Astrocyte (in vitro differentiated cells and primary cell): ENCODE data around the gene PBX3. TPM values are rescaled to one million over a fixed set of nuclear protein-coding genes. Genes with fewer than 3 reads are reported as not detected.

ENCODE experiments used
- DNase-seq: peaks from one replicate; pipeline ENCODE4 v3.0.0-alpha.2; 2010; ENCODE audit warnings: low read depth
- FAIRE-seq: peaks from 2 replicates; lab custom pipeline; 2011; peaks lifted over from hg19 to GRCh38; lab: Jason Lieb, UNC
- H2AFZ ChIP-seq: 2 replicates; pipeline ENCODE4 v1.6.0; 2012; ENCODE audit warnings: low read depth, low read length, inconsistent platforms
- H3K27ac ChIP-seq: 2 replicates; pipeline ENCODE4 v1.5.1; 2011; ENCODE audit warnings: low read depth, low read length, inconsistent platforms
- H3K27me3 ChIP-seq: 2 replicates; pipeline ENCODE4 v1.6.0; 2011; ENCODE audit warnings: low read length, inconsistent platforms; ENCODE audit not compliant: insufficient read depth
- H3K36me3 ChIP-seq: 2 replicates; pipeline ENCODE4 v1.5.1; 2011; ENCODE audit warnings: low read length, inconsistent platforms; ENCODE audit not compliant: insufficient read depth
- H3K4me1 ChIP-seq: 2 replicates; pipeline ENCODE4 v1.5.1; 2011; ENCODE audit warnings: low read length, inconsistent platforms; ENCODE audit not compliant: insufficient read depth
- H3K4me2 ChIP-seq: 2 replicates; pipeline ENCODE4 v1.6.0; 2012; ENCODE audit warnings: low read length, inconsistent platforms
- H3K4me3 ChIP-seq: 2 replicates; pipeline ENCODE4 v1.5.1; 2011; ENCODE audit warnings: low read depth, mild to moderate bottlenecking, low read length, inconsistent platforms; ENCODE audit not compliant: insufficient read depth
- H3K79me2 ChIP-seq: 2 replicates; pipeline ENCODE4 v1.6.0; 2012; ENCODE audit warnings: mild to moderate bottlenecking, low read length, inconsistent platforms; ENCODE audit not compliant: insufficient read depth
- H3K9ac ChIP-seq: 2 replicates; pipeline ENCODE4 v1.6.0; 2012; ENCODE audit warnings: mild to moderate bottlenecking, low read length, inconsistent platforms
- H3K9me3 ChIP-seq: 2 replicates; pipeline ENCODE4 v1.5.1; 2012; ENCODE audit warnings: low read depth, mild to moderate bottlenecking, low read length, inconsistent platforms; ENCODE audit not compliant: insufficient read depth
- H4K20me1 ChIP-seq: 2 replicates; pipeline ENCODE4 v1.6.0; 2012; ENCODE audit warnings: low read length, inconsistent platforms; ENCODE audit not compliant: insufficient read depth
- H3K27ac Mint-ChIP-seq: one replicate; pipeline ENCODE4 v1.8.0; 2021; ENCODE audit warnings: mild to moderate bottlenecking, mixed read lengths; ENCODE audit not compliant: unreplicated experiment
- H3K27me3 Mint-ChIP-seq: one replicate; pipeline ENCODE4 v1.8.0; 2021; ENCODE audit warnings: low read depth, mixed read lengths; ENCODE audit not compliant: unreplicated experiment
- H3K36me3 Mint-ChIP-seq: one replicate; pipeline ENCODE4 v1.8.0; 2021; ENCODE audit warnings: low read depth, mixed read lengths; ENCODE audit not compliant: unreplicated experiment
- H3K4me1 Mint-ChIP-seq: one replicate; pipeline ENCODE4 v1.8.0; 2021; ENCODE audit warnings: low read depth, mixed read lengths; ENCODE audit not compliant: unreplicated experiment
- H3K4me3 Mint-ChIP-seq: one replicate; pipeline ENCODE4 v1.8.0; 2021; ENCODE audit warnings: mild to moderate bottlenecking, moderate library complexity, mixed read lengths; ENCODE audit not compliant: unreplicated experiment
- H3K9me3 Mint-ChIP-seq: one replicate; pipeline ENCODE4 v1.8.0; 2021; ENCODE audit warnings: mild to moderate bottlenecking, mixed read lengths; ENCODE audit not compliant: unreplicated experiment
- CTCF ChIP-seq: IDR thresholded peaks from 2 replicates; pipeline ENCODE4 v1.5.1; 2011; ENCODE audit warnings: low read depth, mild to moderate bottlenecking, inconsistent platforms, low read length, moderate library complexity; ENCODE audit not compliant: insufficient read depth
- EZH2 ChIP-seq: IDR thresholded peaks from 2 replicates; pipeline ENCODE4 v1.6.1; 2012; ENCODE audit warnings: mild to moderate bottlenecking, low read length, inconsistent platforms; ENCODE audit not compliant: insufficient read depth
- total RNA-seq: library from RNA; stranded (reverse); gene quantifications from 2 replicates; pipeline ENCODE4 v1.2.1, GENCODE V29; 2021

Gene PBX3
- total RNA-seq, 1 donor from 2014 or later: 51.2 TPM

- H3K4me2 ChIP-seq: no peak overlapping the region
- Mint-ChIP-seq H3K9me3 (peaks cover 8% of the 10 kb centered on the region), H3K36me3 (no peaks in the 10 kb centered on the region), H3K27me3 (peaks cover 31% of the 10 kb centered on the region), H3K4me1 (no peaks in the 10 kb centered on the region), H3K4me3 (no peak overlapping the region), H3K27ac (no peak overlapping the region)
- H3K27ac ChIP-seq: no peak overlapping the region
- H2AFZ ChIP-seq: no peak overlapping the region
- no peaks in the 10 kb centered on the region for H3K9me3 ChIP-seq
- H3K27me3 ChIP-seq: no peaks in the 10 kb centered on the region
- H3K36me3 ChIP-seq: no peaks in the 10 kb centered on the region
- TF ChIP-seq CTCF (no peak), EZH2 (no peak)
- H3K4me1 ChIP-seq: no peaks in the 10 kb centered on the region
- no peaks in the 10 kb centered on the region for H3K79me2 ChIP-seq
- FAIRE-seq: no peak
- DNase-seq: no peak
- H3K9ac ChIP-seq: no peak overlapping the region
- H3K4me3 ChIP-seq: no peak overlapping the region
- no peaks in the 10 kb centered on the region for H4K20me1 ChIP-seq
Observed at GRCh38 chr9:125985142-125985997, 238.2 kb downstream of the PBX3 start.

- Histone ChIP-seq H3K4me3 (no peak overlapping the region), H2AFZ (no peak overlapping the region), H3K79me2 (no peaks in the 10 kb centered on the region), H3K4me1 (no peaks in the 10 kb centered on the region), H3K27me3 (no peaks in the 10 kb centered on the region), H3K9me3 (no peaks in the 10 kb centered on the region), H3K4me2 (no peak overlapping the region), H4K20me1 (no peaks in the 10 kb centered on the region), H3K36me3 (no peaks in the 10 kb centered on the region), H3K9ac (no peak overlapping the region), H3K27ac (no peak overlapping the region)
- no peak overlapping the region for H3K27ac Mint-ChIP-seq
- H3K36me3 Mint-ChIP-seq: peaks cover 2% of the 10 kb centered on the region
- H3K27me3 Mint-ChIP-seq: peaks cover 38% of the 10 kb centered on the region
- no peak for FAIRE-seq
- DNase-seq: no peak
- H3K9me3 Mint-ChIP-seq: peaks cover 7% of the 10 kb centered on the region
- TF ChIP-seq CTCF (no peak), EZH2 (no peak)
- no peak overlapping the region for H3K4me3 Mint-ChIP-seq
- H3K4me1 Mint-ChIP-seq: no peaks in the 10 kb centered on the region
Observed at GRCh38 chr9:125985998-125986655, 239.0 kb downstream of the PBX3 start.

- no peak overlapping the region for H3K4me3 ChIP-seq
- no peak overlapping the region for H3K4me2 ChIP-seq
- no peaks in the 10 kb centered on the region for H3K36me3 ChIP-seq
- no peak for FAIRE-seq
- peaks cover 2% of the 10 kb centered on the region for H3K36me3 Mint-ChIP-seq
- no peak overlapping the region for H2AFZ ChIP-seq
- no peak overlapping the region for H3K9ac ChIP-seq
- no peaks in the 10 kb centered on the region for H3K4me1 Mint-ChIP-seq
- H3K9me3 Mint-ChIP-seq: peaks cover 3% of the 10 kb centered on the region
- TF ChIP-seq EZH2: no peak
- no peak for TF ChIP-seq CTCF
- no peaks in the 10 kb centered on the region for H3K27me3 ChIP-seq
- no peaks in the 10 kb centered on the region for H3K79me2 ChIP-seq
- H3K27me3 Mint-ChIP-seq: peaks cover 36% of the 10 kb centered on the region
- no peaks in the 10 kb centered on the region for H3K9me3 ChIP-seq
- no peak for DNase-seq
- H3K4me3 Mint-ChIP-seq: no peak overlapping the region
- no peaks in the 10 kb centered on the region for H4K20me1 ChIP-seq
- H3K4me1 ChIP-seq: no peaks in the 10 kb centered on the region
- no peak overlapping the region for H3K27ac Mint-ChIP-seq
- no peak overlapping the region for H3K27ac ChIP-seq
Observed at GRCh38 chr9:125986966-125987365, 239.8 kb downstream of the PBX3 start.
